Esophagus mucosa (tissue), 1 donor: ENCODE measurements around the gene SARDH. TPM values are rescaled to one million over a fixed set of nuclear protein-coding genes. Genes with fewer than 3 reads are reported as not detected.
"Not testable (repeated sequence)": the region's sequence is repeated elsewhere in the genome, so short reads cannot be mapped to it uniquely, and the experiment has no call there.

Experiments used
- ATAC-seq: fragments of 200-7000 bp; cut with Tn5 transposase; one replicate; pipeline ENCODE4 v1.9.1; 2020
- total RNA-seq: library from RNA; stranded (reverse); gene quantifications from one replicate; pipeline ENCODE4 v1.2.4, GENCODE V29; 2023
- donor health status: DM: yes; HTN: yes; CAD: no.

The SARDH gene
- total RNA-seq, 1 donor from 2014 or later: 0.12 TPM

DNA sequence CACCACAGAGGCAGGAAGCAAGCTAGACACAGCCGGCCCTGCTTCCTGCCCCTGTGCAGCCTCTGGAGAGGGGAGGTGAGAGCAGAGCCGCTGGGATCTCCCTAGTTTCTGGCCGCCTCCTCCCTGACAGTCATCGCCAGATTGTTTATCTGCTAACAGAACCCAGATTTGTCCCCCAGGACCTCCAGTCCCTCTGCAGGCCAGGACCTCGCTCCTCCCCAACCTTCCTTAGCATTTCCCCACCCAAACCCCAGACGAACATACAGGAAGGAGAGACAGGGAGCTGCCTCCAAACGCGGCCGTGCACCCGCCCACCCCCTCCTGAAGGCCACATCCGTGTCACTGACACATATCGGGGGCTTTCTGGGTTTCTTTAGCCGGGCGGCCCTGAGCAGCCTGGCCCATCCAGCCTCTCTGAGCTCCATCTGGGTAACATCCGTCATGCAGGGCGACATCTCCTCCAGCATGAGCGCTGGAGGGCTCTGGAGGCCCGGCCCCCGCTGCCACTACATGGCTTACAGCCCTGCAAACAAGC, 54.5 kb downstream of the SARDH start:
- no peak for ATAC-seq

DNA sequence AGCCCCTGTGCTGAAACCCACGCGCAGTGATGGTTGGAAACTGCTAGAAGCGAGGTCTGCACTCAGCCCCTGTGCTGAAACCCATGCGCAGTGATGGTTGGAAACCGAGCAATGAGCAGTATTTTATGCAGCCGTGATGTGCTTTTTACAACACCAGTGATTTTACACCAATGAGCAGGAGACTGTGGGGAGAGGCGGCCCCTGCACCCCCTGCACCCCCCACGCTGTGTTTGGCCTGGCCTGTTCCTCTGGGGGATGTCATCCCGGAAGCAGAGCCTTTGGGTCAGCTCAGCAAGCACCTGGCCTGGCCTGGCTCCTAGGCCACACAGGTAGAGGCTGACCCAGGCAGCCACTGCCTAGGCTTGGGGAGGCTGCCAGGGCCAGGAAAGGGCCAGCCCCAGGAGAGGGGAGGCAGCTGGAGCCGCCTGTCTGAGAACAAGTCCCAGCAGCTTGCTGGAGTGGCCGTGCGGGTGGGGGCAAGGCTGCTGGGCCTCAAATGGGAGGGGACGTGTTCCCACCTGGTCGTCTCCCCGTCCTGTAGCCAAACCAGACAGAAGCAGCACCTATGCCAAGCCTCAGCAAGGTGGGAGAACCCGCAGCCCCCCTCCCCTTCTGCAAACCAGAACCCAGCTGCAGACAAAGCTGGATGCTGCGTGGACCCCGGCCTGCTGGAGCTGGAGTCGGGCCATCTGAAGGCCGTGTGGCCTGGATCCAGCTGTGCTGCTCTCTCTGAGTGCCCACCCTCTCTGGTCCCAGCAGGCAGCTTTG, 55.1 kb downstream of the SARDH start:
- ATAC-seq: no peak

DNA sequence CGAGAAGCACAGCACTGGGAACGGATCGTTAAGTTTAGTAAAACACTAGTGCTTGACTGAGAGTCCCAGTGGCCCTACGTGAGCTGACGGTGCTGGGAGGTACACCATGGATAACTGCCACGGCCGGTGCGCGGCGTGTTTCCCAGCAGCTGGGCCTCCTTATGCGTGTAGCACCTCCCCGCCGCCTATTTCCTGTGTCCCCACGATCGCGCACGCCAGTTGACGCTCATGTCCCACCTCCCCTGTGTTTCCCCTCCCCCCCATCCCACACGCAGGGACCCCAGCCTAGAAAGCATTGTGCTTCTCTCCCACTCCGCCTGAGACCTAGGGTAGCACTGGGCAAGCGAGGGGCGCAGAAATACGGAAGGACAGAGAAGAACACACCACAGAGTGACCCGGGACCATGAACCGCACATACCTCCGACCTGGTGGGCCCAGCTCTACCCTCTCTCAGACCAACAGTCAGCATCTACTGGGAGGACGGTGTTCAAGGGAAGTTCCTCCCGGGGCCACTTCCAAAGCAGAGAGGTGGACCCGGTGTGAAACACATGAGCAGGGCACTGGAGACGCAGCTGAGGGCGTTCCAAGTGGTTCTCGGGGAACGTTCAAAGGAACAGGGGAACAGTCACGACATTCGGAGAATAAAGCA, 56.4 kb downstream of the SARDH start:
- no peak for ATAC-seq

DNA sequence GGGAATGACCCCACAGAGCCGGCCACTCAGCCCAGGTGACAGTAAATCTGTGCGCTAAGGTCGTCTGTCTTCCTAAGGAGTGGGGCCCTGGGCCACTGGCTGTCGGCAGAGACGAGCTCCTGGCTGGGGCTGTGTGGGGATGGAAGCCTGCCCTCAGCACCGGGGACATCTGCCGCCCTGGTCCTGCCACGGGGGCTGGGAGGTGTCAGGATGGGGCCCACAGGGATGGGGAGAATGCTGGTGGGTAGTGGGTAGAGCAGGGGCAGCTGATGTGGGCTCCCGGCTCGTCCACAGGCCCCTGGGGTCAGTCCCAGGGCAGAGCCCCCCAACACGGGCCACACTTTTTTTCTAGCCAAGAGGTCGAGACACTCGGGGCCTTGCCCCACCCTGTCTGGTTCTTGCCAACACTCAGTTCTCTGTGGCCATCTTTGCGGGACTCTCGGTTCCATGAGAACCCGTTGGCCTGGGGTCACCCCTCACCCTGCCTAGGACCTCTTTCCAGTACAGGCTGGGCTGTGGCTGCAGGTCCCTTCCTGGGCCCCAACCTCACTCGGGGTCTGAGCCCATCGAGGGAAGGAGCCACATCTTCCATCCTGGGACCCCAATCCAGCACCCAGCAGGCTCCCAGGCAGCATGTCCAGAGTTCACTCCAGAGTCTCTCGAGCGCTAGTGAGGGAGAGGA, 57.0 kb downstream of the SARDH start:
- no peak for ATAC-seq

DNA sequence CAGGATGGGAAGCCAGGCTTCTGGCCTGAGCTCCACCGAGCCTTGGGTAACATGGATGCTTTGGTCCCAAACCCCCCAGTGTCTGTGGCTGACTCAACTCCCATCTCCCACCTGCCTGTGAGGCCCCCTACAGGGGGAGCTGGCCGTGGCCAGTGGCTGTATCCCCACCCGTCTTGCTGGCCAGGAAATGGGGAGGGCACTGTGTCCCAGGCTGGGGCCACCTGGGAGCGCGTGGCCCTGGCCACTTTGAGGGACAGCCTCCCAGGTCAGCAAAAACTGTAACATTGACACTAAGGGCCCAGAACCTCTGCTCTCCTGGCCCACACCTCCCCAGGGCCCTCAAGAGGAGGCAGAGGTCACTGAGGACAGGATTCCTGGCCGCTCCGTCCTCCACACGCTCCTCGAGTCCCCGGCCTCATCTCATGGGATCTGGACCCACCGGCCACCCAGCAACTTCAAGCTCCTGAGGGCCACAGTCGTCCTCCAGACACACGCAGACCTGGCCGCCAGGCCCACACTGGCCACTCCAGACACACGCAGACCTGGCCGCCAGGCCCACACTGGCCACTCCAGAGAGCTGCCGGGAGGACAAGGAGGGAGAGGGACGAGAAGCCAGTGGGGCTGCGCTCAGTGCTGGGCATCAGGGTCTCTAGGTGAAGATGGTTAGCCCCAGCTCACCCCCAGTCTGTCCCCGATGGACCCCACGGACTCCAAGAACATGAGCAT, 57.7 kb downstream of the SARDH start:
- no peak for ATAC-seq

DNA sequence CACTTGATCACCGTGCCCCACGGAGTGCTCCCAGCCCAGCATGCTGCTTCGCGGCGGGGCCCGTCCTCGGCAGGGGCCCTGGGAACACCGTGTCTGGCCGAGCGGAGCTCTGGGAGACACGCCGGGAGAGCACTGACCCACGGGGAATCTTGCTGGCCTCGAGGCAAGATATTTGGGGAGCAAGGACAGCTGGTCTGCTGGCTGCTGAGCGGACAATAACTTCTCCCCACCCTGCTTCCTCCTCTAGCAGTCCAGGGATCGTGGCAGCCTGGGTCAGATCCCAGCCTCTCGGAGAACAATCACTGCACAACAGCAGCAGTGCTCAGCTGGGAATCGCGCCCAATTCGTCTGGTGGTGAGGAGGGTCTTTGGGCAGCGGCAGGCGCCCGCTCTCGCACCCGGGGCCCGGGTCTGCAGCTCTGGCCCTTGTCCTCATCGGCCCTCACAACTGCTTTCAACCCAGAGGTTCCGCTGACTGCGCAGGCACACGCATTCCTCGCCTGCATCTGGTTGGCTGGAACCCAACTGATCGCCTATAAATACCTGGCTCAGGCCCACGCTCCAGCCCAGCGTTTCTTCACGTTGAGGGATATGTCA, 58.6 kb downstream of the SARDH start:
- no peak for ATAC-seq

DNA sequence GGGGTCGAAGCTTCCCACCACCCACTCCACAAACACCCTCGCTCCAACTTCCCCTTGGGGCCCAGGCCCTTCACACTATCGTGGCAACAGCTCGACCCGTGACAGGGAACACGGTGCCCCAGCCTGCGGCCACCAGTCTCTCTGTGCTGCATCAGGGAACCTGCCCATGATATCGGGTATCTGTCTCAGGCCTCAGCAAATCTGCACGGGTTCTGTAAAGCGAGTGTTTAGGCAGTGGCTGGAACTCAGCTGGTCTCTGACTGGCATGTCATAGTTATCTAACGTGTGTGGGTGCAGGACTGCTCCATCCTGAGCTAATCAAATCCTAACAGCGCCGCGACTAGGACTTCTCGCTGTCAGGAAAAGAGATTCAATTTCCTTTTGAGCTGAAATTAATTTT, 59.1 kb downstream of the SARDH start:
- no peak for ATAC-seq

DNA sequence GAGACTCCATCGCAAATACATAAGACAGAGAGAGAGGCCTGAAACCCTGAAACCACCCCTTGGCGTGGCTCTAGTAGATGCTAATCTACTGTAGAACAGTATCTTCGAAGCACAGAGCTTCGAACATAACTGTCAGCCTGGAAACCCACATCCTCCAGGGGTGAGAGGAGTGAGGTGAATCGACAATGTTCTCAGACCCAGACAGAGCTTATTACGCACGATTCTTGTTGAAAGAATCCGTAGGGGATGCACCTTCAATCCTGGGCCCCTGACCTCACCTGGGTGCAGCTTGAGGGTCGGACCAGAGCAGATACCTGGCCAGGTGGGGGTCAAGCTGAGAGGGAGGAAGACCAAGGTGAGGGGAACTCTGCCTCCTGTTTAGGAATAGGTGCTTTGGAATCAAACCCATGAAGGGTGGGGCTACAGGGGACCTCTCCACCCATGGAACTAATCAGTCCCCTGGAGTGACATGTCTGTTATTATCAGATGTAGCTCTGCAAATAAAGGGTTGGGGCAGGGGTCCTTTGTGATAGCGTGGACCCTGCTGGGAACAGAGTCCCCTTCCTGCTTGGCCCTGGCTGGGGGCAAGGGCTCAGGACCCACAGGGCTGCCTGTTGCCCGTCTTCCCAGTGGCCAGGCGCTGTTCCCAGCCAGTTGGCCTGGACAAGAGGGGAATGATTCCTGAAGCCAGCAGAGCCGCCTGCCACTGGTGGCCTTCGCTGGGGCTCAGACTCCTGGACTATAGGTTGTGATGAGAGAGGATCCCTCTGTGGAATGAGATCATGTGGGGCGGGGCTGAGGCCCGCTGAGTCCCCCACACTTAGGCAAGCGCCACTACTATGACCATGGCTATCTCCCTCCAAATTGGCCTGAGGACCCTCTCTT, 60.8 kb downstream of the SARDH start:
- ATAC-seq: no peak

DNA sequence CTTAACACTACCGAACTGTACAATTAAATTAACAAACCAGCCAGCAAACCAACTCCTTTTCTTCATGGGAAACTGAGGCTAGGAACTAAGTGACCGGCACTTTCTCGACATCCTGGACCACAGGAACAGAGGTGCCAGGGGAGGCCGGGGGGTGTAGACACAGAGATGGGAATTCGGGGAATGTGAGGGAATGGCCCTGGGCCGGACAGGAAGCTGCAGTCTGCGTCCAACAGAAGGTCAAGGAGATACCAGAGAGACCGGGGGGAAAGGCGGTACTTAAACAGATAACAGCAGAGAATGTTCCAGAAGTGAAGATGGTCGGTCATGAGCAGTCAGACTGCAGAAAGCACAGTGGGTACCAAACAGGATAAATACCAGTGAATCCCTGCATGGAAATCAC, 61.7 kb downstream of the SARDH start:
- ATAC-seq: no peak

DNA sequence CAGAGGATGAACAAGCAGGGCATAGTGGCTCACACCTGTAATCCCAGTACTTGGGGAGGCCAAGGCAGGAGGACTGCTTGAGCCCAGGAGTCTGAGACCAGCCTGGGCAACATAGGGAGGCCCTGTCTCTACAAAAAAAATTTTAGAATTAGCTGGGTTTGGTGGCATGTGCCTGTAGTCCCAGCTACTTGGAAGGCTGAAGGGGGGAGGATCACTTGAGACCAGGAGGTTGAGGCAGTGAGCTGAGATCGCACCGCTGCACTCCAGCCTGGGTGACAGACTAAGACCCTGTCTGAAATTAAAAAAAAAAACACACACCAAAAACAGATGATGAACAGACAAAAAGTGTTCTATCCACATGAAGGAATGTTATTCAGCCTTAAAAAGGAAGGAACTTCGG, 62.4 kb downstream of the SARDH start:
- ATAC-seq: not testable (repeated sequence)

DNA sequence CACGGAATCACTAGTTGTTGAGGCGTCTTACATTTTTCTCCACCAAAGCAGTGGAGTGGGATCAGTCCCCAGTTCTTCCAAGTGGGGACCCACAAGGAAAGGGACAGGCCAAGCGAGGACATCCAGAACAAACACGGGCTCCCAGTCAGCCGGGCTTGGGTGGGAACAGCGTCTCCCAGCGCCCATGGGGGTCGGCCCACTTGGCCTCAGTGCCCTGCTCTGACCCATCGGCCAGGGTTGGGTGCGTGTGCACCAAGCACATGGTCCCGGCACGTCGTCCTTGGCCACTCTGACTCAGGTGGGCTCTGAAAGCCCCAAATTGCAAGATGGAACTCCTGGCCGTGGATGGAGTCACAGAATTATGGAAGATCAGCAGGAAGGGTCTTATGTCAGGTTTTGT, 64.1 kb downstream of the SARDH start:
- ATAC-seq: no peak

DNA sequence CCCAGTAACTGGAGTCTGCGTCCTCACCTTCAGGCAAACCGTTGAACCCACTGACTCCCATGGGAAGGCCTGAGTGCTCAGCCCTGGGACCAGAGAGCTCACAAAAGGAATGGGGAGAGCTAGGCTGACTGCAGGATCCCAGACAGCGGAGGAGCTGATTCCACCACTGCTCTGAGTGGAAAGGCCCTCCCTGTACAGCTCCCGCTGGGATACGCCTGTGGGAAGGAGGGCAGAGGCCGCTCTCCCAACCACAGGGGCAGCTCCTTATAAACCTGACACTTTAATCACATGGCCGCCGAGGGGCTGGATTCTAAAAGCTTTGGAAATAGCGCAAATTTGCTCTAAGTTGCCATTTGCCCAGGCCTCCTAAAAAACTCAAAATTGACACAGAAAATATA, 64.9 kb downstream of the SARDH start:
- ATAC-seq: no peak

DNA sequence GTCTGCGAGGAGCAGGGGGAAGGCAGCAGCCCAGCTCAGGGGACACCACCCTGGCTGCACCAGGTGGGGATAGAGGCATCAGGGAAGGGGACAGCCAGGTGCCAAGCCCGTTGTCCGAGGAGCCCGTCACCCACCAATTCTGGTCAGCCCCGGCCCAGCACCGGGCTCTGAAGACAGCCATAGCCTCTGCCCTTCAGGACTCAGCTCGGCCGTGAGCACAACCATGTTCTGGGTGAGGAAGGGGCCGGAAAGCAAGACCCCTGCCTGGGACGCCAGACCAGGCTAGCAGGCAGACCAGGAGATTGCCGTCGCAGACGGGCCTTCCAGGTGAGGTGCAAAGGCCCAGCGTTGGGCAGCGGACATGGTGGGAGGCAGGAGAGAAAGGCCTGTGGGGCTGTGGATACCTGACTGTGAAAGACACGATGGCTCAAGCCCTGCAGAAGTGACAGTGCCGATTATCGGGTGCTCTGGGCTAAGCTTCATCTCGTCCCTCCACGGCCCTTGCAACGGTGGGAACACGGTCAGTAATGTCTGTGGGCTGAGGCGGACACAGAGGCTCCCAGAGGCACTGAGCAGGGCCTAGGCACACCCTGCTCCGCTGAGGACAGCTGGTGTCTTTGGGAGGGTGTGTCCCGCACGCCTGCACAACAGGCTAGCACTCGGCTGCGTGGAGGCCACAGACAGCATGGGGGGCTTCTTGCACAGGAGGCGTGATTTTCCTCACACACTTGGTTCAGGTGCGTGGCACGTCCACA, 65.5 kb downstream of the SARDH start:
- ATAC-seq: no peak

DNA sequence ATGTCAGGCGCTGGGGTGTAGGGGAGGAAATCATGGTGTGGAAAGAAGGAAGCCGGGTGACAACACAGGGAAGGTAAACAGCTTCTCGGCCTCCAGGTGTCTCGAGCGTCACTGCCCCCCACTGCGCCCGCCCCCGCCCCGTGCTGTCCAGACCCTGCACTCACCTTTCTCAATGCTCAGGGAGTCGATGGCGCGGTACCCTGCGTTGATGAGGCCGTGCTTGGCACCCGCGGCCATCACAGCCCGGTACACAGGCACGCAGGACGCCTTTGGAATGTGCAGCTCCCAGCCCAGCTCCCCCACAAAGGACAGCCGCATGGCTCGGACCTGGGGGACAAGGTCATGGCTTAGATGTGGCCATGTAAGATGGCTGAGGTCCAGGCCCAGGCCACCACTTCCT, 66.8 kb downstream of the SARDH start:
- no peak for ATAC-seq

DNA sequence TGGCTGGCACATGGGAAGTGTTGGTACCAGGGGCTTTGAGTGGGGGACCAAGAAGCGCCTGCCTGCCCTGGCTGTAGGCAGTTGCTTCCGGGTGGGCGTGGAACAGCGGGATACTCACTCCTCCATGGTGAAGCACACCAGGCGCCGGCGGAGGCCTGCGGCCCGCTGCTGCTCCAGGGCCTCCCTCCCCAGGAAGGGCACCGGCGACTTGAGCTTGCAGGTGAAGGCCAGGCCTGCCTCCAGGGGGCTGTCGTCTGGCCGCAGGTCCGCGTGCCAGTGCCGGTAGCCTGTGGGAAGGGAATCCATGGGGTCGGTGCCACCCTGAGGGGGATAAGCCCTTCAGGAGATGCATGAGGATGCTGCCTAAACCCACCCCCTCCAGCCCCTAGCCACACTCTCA, 67.7 kb downstream of the SARDH start:
- ATAC-seq: no peak

DNA sequence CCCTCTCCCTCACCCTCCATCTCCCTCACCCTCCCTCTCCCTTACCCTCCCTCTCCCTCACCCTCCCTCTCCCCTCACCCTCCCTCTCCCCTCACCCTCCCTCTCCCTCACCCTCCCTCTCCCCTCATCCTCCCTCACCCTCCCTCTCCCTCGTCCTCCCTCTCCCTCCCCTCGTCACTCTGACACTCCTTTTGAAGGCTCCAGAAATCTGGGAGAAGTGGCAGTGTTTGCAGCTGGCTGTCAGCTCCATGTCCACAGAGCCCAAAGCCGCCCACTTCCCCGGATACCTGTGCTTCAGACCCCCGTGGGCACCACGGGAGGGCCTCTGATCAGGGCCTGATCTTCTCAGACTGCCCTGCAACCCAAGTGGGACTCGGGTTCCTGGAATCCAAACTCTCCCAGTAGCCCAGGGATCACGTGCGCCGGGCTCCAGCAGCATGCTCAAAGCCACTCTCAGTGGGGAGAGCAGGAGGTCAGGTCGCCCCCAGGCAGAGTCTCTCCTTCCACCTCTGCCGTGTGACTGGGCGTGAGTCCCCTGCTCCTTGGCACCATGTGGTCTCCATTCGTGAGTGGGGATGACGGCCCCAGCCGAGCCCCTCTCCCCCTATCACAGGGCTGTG, 68.9 kb downstream of the SARDH start:
- ATAC-seq: no peak

DNA sequence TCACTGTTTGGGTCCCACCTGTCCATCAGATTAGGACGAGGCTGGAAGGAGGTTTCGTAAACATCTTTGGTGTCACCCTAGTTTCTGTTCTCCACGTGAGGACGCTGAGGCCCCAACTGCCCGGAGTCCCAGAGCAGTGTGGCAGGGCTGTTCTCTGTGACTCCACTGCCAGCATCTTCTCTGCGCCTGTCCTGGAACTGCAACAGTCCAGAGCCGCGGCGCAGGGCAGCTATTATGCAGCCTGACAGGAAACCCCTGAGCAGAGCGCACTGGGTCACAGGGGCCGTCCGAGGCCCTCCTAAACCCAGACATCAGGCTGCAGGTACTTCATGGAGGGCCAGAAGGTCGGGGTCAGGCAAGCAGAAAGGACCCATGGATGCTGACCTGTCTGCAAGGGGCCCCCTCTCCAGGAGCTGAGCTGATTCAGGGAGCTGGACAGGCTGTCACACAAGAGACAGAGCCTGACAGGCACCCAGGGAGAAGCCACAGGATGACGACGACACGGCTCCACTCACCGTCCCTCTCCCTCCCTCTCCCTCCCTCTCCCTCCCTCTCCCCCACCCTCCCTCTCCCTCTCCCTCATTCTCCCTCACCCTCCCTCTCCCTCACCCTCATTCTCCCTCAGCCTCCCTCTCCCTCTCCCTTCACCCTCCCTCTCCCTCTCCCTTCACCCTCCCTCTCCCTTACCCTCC, 70.2 kb downstream of the SARDH start:
- no peak for ATAC-seq

DNA sequence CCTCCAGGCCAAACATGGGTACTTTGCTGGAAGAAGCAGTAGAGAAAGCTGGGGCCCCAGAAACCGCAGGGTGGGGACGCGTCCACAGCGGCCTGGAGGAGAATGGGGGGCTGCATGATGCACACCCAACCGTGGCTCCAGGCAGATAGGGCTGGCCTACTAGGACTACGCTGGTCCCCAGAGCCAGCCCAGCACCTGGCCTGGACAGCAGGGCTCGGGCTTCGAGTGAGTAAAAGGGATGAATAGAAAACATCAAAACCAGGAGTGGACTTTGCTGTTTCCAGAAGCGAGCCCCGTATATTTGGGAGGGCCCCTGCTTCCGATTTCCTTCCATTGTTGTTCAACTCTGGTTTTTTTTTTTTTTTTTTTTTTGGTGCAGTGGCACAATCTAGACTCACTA, 71.3 kb downstream of the SARDH start:
- ATAC-seq: no peak

DNA sequence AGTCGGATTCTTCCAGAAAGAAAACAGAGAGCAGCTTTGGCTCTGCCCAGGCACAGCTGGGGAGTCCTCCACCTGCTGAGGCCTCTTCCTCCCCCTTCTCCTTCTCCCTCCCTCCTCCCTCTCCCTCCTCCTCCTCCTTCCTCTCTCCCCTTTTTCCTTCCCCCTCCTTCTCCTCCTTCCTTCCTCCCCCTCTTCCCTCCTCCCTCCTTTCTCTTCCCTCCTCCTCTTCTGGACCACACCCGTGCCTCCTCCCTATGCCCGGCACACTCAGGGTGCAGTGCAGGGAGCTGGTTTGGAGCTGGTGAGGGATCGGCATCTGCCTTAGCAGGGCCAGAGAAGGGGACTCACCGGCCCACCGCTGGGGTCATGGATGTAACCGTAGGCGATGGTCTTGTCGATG, 71.8 kb downstream of the SARDH start:
- no peak for ATAC-seq

DNA sequence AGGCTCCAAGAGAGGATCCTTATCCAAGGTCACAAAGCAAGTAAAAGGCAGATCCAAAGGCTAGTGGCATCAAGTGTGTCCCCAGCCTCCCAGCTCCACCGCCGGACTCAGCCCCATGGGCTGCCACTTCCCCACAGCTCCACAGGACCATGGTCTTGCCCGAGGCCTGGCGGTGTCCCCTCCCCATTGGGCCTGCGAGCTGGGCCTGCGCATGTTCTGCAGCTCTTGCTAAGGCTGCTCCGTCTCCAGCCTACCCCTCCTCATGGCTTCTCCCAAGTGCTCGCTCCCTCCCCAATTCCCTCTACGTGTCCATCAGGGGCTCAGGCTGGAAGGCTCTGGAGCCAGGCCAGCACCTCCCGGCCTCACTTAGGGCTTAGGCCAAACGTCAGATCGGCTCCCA, 72.6 kb downstream of the SARDH start:
- no peak for ATAC-seq
